ENCODE measurements around the gene TMIGD1.

GRCh38 chr17:30314474-30314873 lies 19.4 kb downstream of the TMIGD1 start:
- TF ChIP-seq CTCF (IDR thresholded peaks at IDR 0.05) (no peak), POLR2A (IDR thresholded peaks at IDR 0.05) (no peak)
